NCI-H345 treated with DMSO at 0.1 percent for 48 hours (cell line): ENCODE results near the gene NRN1.
A peak's percentile ranks its signal among the peaks of the same experiment; 100 is the strongest.
"Not testable (repeated sequence)": the region's sequence is repeated elsewhere in the genome, so short reads cannot be mapped to it uniquely, and the experiment has no call there.

Experiments used
- DNase-seq: peaks from one replicate; lab custom pipeline; 2025; ENCODE audit not compliant: unreplicated experiment; lab: John Stamatoyannopoulos, UW

The NRN1 gene

GRCh38 chr6:6006428-6007365 lies at the start of gene NRN1:
NRN1 (minus strand) TSS chr6:6006925; CDS start chr6:6006749, 176 bp downstream.
- DNase-seq, result peak; percentile 16

- no peak for DNase-seq
Measured at GRCh38 chr6:6052216-6052615, 45.5 kb upstream of the NRN1 start.

GRCh38 chr6:6046716-6047115 lies 40.0 kb upstream of the NRN1 start:
- no peak for DNase-seq

GRCh38 chr6:6039946-6040509 lies 33.3 kb upstream of the NRN1 start:
- DNase-seq, result no peak

- no peak for DNase-seq
Measured at GRCh38 chr6:6037179-6037578, 30.5 kb upstream of the NRN1 start.

- DNase-seq, result no peak
Measured at GRCh38 chr6:6033858-6034257, 27.1 kb upstream of the NRN1 start.

GRCh38 chr6:6026513-6027205 lies 19.9 kb upstream of the NRN1 start:
- no peak for DNase-seq

- no peak for DNase-seq
Measured at GRCh38 chr6:6025736-6026135, 19.0 kb upstream of the NRN1 start.

- no peak for DNase-seq
Measured at GRCh38 chr6:6024220-6024619, 17.5 kb upstream of the NRN1 start.

- DNase-seq, result not testable (repeated sequence)
Measured at GRCh38 chr6:6022841-6023240, 16.1 kb upstream of the NRN1 start.

- DNase-seq, result peak; percentile 62
Measured at GRCh38 chr6:6008648-6009421, 2.1 kb upstream of the NRN1 start.

- DNase-seq, result no peak
Measured at GRCh38 chr6:6008089-6008647, 1.4 kb upstream of the NRN1 start.

GRCh38 chr6:6007366-6008088 lies 802 bp upstream of the NRN1 start:
- DNase-seq, result peak; percentile 0

GRCh38 chr6:6006006-6006427 lies 708 bp downstream of the NRN1 start:
- no peak for DNase-seq

- DNase-seq, result no peak
Measured at GRCh38 chr6:6005051-6006005, 1.4 kb downstream of the NRN1 start.

GRCh38 chr6:6004390-6004995 lies 2.2 kb downstream of the NRN1 start:
- no peak for DNase-seq

GRCh38 chr6:6003621-6004366 lies 2.9 kb downstream of the NRN1 start:
- DNase-seq, result no peak
